Peyer's patch (tissue), 4 donors: ENCODE measurements around the gene TMEM45A.

Experiments used
- POLR2A ChIP-seq, 2 donors: fragments of 450-650 bp; IDR thresholded peaks; one replicate each; pipeline ENCODE4 v1.5.1; 2017; ENCODE audit warnings: antibody characterized with exemption in 2 of 2, mild to moderate bottlenecking in 2 of 2, moderate library complexity in 2 of 2
- TF ChIP-seq, protein P1 (sequence below), 6 experiments: fragments of 450-650 bp in 4 of 6; fragments of 200-600 bp in 2 of 6; sonication (generic) in 1 of 6; IDR thresholded peaks; one replicate each; pipeline ENCODE4 v1.5.1; 2017 to 2019; ENCODE audit warnings: antibody characterized with exemption in 6 of 6, mild to moderate bottlenecking in 3 of 6, moderate library complexity in 1 of 6

DNA sequence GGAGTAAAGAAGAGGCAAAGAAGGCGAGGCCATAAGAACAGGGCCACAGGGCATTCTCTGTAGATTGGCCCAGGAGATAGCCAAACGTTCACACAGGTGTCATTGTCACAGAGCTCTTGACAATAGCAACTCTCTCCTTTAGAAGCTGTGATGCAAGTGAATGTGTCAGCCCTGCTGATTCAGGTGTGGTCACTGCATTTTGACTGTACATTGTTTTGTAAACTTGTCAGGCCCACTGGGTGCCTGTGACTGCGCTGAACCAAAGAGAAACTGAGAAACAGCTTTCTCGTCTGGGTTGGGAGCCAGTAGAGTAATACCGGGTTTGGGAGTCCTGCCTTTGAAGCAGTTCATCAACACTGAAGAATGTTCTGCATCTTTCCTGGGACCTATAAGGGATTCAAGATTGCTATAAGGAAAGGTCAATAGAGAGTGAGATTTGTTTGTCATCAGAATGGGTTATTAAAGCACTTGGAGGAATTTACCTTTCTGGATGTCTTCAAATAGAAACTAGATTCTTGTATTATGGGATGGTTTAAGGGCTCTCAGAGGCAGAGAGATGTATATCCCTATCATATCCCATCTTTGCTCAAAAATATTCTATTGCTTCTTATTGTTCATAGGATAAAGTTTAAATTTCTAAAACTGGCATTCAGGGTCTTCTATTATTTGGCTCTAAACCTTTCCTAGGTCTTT lies 45.4 kb downstream of the TMEM45A start:
- TF ChIP-seq, protein P1, sequence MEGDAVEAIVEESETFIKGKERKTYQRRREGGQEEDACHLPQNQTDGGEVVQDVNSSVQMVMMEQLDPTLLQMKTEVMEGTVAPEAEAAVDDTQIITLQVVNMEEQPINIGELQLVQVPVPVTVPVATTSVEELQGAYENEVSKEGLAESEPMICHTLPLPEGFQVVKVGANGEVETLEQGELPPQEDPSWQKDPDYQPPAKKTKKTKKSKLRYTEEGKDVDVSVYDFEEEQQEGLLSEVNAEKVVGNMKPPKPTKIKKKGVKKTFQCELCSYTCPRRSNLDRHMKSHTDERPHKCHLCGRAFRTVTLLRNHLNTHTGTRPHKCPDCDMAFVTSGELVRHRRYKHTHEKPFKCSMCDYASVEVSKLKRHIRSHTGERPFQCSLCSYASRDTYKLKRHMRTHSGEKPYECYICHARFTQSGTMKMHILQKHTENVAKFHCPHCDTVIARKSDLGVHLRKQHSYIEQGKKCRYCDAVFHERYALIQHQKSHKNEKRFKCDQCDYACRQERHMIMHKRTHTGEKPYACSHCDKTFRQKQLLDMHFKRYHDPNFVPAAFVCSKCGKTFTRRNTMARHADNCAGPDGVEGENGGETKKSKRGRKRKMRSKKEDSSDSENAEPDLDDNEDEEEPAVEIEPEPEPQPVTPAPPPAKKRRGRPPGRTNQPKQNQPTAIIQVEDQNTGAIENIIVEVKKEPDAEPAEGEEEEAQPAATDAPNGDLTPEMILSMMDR (IDR thresholded peaks at IDR 0.05), result no peak
- TF ChIP-seq POLR2A (IDR thresholded peaks at IDR 0.05), result no peak
